IMR-90 (cell line): ENCODE data around the gene HMOX2. TPM values are rescaled to one million over a fixed set of nuclear protein-coding genes. Genes with fewer than 3 reads are reported as not detected.

Experiments
- ATAC-seq: fragments of 200-7000 bp; cut with Tn5 transposase; 2 replicates; pipeline ENCODE4 v1.9.1; 2020; ENCODE audit warnings: low read depth, mild to moderate bottlenecking, moderate library complexity
- BruUV-seq: library from RNA; stranded (reverse); fragments of 400-500 nt; replicated peaks from 2 replicates; lab custom pipeline; 2021; lab: Mats Ljungman, UMichigan
- CTCF ChIA-PET: fragments of 300-600 bp; formaldehyde crosslinking; extraction: SDS; loops from one replicate; lab custom pipeline; 2021; ENCODE audit warnings: antibody characterized with exemption; lab: Yijun Ruan, JAX
- POLR2A ChIA-PET: fragments of 300-600 bp; sonication (Branson Sonifier 250); formaldehyde crosslinking; loops from one replicate; lab custom pipeline; 2022; ENCODE audit warnings: antibody characterized with exemption; ENCODE audit not compliant: unreplicated experiment; lab: Charles Lee
- DNase-seq: peaks from one replicate; pipeline ENCODE4 v3.0.0; 2013
- H2AFZ ChIP-seq: replicated peaks from 2 replicates; pipeline ENCODE3; 2013; ENCODE audit warnings: low read length, mild to moderate bottlenecking; ENCODE audit not compliant: poor library complexity
- H2AK5ac ChIP-seq: 2 replicates; pipeline ENCODE4 v1.6.1; 2013; ENCODE audit warnings: low read depth, low read length, inconsistent platforms
- H2AK9ac ChIP-seq: replicated peaks from 2 replicates; pipeline ENCODE3; 2013; ENCODE audit warnings: mild to moderate bottlenecking, low read depth, low read length, moderate library complexity; ENCODE audit not compliant: poor library complexity
- H2BK120ac ChIP-seq: 2 replicates; pipeline ENCODE4 v1.6.1; 2013; ENCODE audit warnings: low read depth, low read length, inconsistent platforms
- H2BK15ac ChIP-seq: 3 replicates; pipeline ENCODE4 v1.6.1; 2013; ENCODE audit warnings: low read depth, low read length, inconsistent platforms
- H2BK20ac ChIP-seq: 2 replicates; pipeline ENCODE4 v1.6.1; 2013; ENCODE audit warnings: low read depth, mild to moderate bottlenecking, inconsistent platforms, low read length, moderate library complexity
- H2BK5ac ChIP-seq: 2 replicates; pipeline ENCODE4 v1.6.1; 2013; ENCODE audit warnings: mild to moderate bottlenecking, low read depth, low read length, inconsistent platforms; ENCODE audit not compliant: poor library complexity, severe bottlenecking
- H3K14ac ChIP-seq: replicated peaks from 2 replicates; pipeline ENCODE4 v1.6.1; 2013; ENCODE audit warnings: low read depth, low read length, inconsistent platforms
- H3K18ac ChIP-seq: 2 replicates; pipeline ENCODE4 v1.6.1; 2013; ENCODE audit warnings: low read depth, low read length, control low read depth
- H3K23ac ChIP-seq: 2 replicates; pipeline ENCODE4 v1.6.1; 2013; ENCODE audit warnings: low read depth, low read length, inconsistent platforms
- H3K27ac ChIP-seq: 2 replicates; pipeline ENCODE4 v1.5.1; 2013; ENCODE audit warnings: mild to moderate bottlenecking, control low read depth, low read length; ENCODE audit not compliant: insufficient read depth
- H3K27me3 ChIP-seq: 2 replicates; pipeline ENCODE4 v1.6.1; 2013; ENCODE audit warnings: low read length; ENCODE audit not compliant: control insufficient read depth, insufficient read depth
- H3K36me3 ChIP-seq: 2 replicates; pipeline ENCODE4 v1.6.1; 2013; ENCODE audit warnings: low read length, mixed read lengths; ENCODE audit not compliant: control insufficient read depth, insufficient read depth
- H3K4ac ChIP-seq: 2 replicates; pipeline ENCODE4 v1.6.1; 2013; ENCODE audit warnings: low read depth, low read length, inconsistent platforms
- H3K4me1 ChIP-seq: 2 replicates; pipeline ENCODE4 v1.6.1; 2013; ENCODE audit warnings: low read length, mixed read lengths; ENCODE audit not compliant: control insufficient read depth, insufficient read depth
- H3K4me2 ChIP-seq: 2 replicates; pipeline ENCODE4 v1.6.1; 2013; ENCODE audit warnings: low read depth, mild to moderate bottlenecking, control low read depth, low read length, moderate library complexity
- H3K4me3 ChIP-seq: 2 replicates; pipeline ENCODE4 v1.5.1; 2013; ENCODE audit warnings: low read depth, mild to moderate bottlenecking, control low read depth, low read length, moderate library complexity; ENCODE audit not compliant: insufficient read depth
- H3K56ac ChIP-seq: 2 replicates; pipeline ENCODE4 v1.6.1; 2013; ENCODE audit warnings: low read length, inconsistent platforms; ENCODE audit not compliant: insufficient read depth; ENCODE audit errors: extremely low read depth
- H3K79me1 ChIP-seq, 2 experiments: 2 replicates each; pipeline ENCODE4 v1.6.1; 2013; ENCODE audit warnings: low read length in 2 of 2, inconsistent platforms in 1 of 2, low read depth in 1 of 2
- H3K9ac ChIP-seq: 2 replicates; pipeline ENCODE4 v1.6.1; 2013; ENCODE audit warnings: low read depth, low read length, control low read depth
- H3K9me1 ChIP-seq: 2 replicates; pipeline ENCODE4 v1.6.1; 2013; ENCODE audit warnings: low read length, inconsistent platforms; ENCODE audit not compliant: insufficient read depth
- H3K9me3 ChIP-seq: 2 replicates; pipeline ENCODE4 v1.6.1; 2013; ENCODE audit warnings: low read length; ENCODE audit not compliant: control insufficient read depth, insufficient read depth
- H4K20me1 ChIP-seq: 2 replicates; pipeline ENCODE4 v1.6.1; 2013; ENCODE audit warnings: low read length, inconsistent platforms; ENCODE audit not compliant: insufficient read depth
- H4K5ac ChIP-seq: 2 replicates; pipeline ENCODE4 v1.6.1; 2013; ENCODE audit warnings: mild to moderate bottlenecking, low read depth, low read length, control low read depth
- H4K8ac ChIP-seq, 2 experiments: 2 replicates each; pipeline ENCODE4 v1.6.1; 2013; ENCODE audit warnings: low read depth in 2 of 2, low read length in 2 of 2, control low read depth in 1 of 2, inconsistent platforms in 1 of 2
- H4K91ac ChIP-seq: 2 replicates; pipeline ENCODE4 v1.6.1; 2013; ENCODE audit warnings: low read depth, low read length, inconsistent platforms; ENCODE audit not compliant: insufficient read depth
- FOS ChIP-seq: fragments of 150-350 bp; IDR thresholded peaks from 2 replicates; pipeline ENCODE4 v1.6.1; 2016; ENCODE audit warnings: low read depth, low read length
- MAFK ChIP-seq: IDR thresholded peaks from 2 replicates; pipeline ENCODE4 v1.6.1; 2012; ENCODE audit warnings: low read depth, low read length, improper control_type of control experiment
- MXI1 ChIP-seq: IDR thresholded peaks from 2 replicates; pipeline ENCODE4 v1.6.1; 2012; ENCODE audit warnings: low read depth, mild to moderate bottlenecking, low read length, moderate library complexity, borderline replicate concordance
- RCOR1 ChIP-seq: IDR thresholded peaks from 2 replicates; pipeline ENCODE4 v1.6.1; 2012; ENCODE audit warnings: mild to moderate bottlenecking, low read length, improper control_type of control experiment; ENCODE audit not compliant: insufficient replicate concordance
- RFX5 ChIP-seq: IDR thresholded peaks from 2 replicates; pipeline ENCODE4 v1.8.0; 2012; ENCODE audit warnings: low read depth, mild to moderate bottlenecking, low read length, moderate library complexity
- WGBS, 2 experiments: methylation state at CpG; one replicate each; pipeline versions ENCODE4 v1.1.5 to v1.1.7; 2013; ENCODE audit warnings: missing lambda C conversion rate in 2 of 2; ENCODE audit not compliant: insufficient read length in 1 of 2; ENCODE audit errors: extremely low coverage in 2 of 2; 5-methylcytosine and 5-hydroxymethylcytosine counted together
- dilution Hi-C: fragments of 300-500 bp; cut with HindIII; formaldehyde crosslinking; loops from one replicate; pipeline ENCODE4 v1.14.3; 2018; ENCODE audit warnings: low sequenced_read_pairs; ENCODE audit not compliant: unreplicated experiment
- in situ Hi-C: fragments of 300-500 bp; cut with MboI; formaldehyde crosslinking; loops from 3 replicates; pipeline ENCODE4 v1.14.3; 2019; ENCODE audit warnings: low sequenced_read_pairs, inconsistent platforms, mixed read lengths
- intact Hi-C: fragments of 100-400 bp; cut with micrococcal nuclease; formaldehyde crosslinking; loops from 2 replicates; pipeline ENCODE4 v1.10.0; 2022
- polyA plus RNA-seq, 3 experiments: library from polyadenylated mRNA; depleted of rRNA; stranded (reverse); fragments of >200 nt; gene quantifications; 2 replicates each; pipeline ENCODE4 v1.2.3, GENCODE V29; 2012; ENCODE audit warnings: low replicate concordance in 1 of 3
- total RNA-seq: library from RNA; depleted of rRNA; stranded (reverse); fragments of >200 nt; gene quantifications from 2 replicates; pipeline ENCODE4 v1.2.3, GENCODE V29; 2012
- TF ChIP-seq, protein P1 (sequence below): fragments of 150-350 bp; IDR thresholded peaks from 2 replicates; pipeline ENCODE4 v1.6.1; 2017; ENCODE audit warnings: mild to moderate bottlenecking, antibody characterized with exemption, low read length, low read depth
- TF ChIP-seq, protein P2 (sequence below): fragments of 150-350 bp; IDR thresholded peaks from 2 replicates; pipeline ENCODE4 v1.6.1; 2016; ENCODE audit warnings: low read depth, mild to moderate bottlenecking, low read length, moderate library complexity, borderline replicate concordance

HMOX2 gene
- total and polyA plus RNA-seq, 2 of the 4 experiments (the other 2 are of a cell fraction), result 93.9 to 98.8 TPM

DNA sequence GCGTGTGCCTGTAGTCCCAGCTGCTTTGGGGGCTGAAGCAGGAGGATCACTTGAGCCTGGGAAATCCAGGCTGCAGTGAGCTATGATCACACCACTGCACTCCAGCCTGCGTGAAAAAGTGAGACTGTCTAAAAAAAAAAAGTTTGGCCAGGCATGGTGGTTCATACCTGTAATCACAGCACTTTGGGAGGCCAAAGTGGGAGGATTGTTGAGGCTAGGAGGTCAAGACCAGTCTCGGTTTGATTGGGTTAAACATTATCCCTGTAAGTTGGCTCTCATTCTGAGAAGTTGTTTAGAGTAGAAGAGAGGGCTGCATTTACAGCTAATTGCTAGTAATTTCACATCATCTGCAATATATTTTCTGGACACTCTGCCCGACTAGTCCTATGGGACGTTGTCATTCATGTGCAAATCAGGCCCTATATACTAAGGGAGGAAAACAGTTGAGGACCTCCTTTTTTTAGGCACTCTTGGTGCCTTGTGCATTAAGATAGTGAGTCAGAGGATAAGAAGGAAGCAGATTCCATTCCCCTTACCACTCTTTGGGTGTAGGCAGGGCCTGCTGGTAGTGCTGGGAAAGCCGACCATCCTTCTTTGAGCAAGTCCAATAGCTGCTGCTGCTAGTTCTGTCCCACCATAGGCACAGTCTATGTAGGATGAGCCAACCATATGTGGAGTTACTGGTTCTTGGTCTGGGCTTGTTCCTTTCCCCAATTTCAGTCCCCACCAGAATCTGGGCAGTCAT, 18.7 kb downstream of the HMOX2 start:
- Histone ChIP-seq H4K5ac (peak overlapping the region; percentile 31; the same call in 1 of the 2 replicates), H3K9me1 (peaks cover 27% of the 10 kb centered on the region), H4K91ac (peak overlapping the region; percentile 76), H3K18ac (peak overlapping the region; percentile 56; the same call in 1 of the 2 replicates), H3K27me3 (no peaks in the 10 kb centered on the region), H3K36me3 (no peaks in the 10 kb centered on the region; the same call in 1 of the 2 replicates), H3K27ac (peak overlapping the region; percentile 50), H4K20me1 (peaks cover 2% of the 10 kb centered on the region; the same call in 1 of the 2 replicates), H3K4me1 (peaks cover 20% of the 10 kb centered on the region), H3K56ac (peak overlapping the region; percentile 76; the same call in 1 of the 2 replicates), H3K14ac (peak overlapping the region; percentile 88), H3K9me3 (no peaks in the 10 kb centered on the region), H3K79me1 (peaks cover 39 to 91% of the 10 kb centered on the region in 2 experiments), H2BK15ac (peak overlapping the region; percentile 59; the same call in 2 of the 3 replicates), H3K4ac (peak overlapping the region; percentile 90), H2BK120ac (peak overlapping the region; percentile 89), H2BK20ac (peak overlapping the region; percentile 95), H4K8ac (peak overlapping the region; percentile 32 to 80; a peak in 3 of 4 replicates), H2BK5ac (peak overlapping the region; percentile 95), H3K4me3 (no peak overlapping the region), H2AK5ac (peak overlapping the region; percentile 95), H3K9ac (no peak overlapping the region), H3K4me2 (no peak overlapping the region; the same call in 1 of the 2 replicates), H2AK9ac (peak overlapping the region; percentile 35), H3K23ac (peak overlapping the region; percentile 73), H2AFZ (no peak overlapping the region)
- peak; percentile 73 for ATAC-seq
- ChIA-PET POLR2A (no interaction called here), CTCF (interaction anchor here (0.5 kb wide), 1 partner anchor 122 kb away, joined by 4 read pairs; no protein-coding TSS in a partner anchor)
- in situ Hi-C loops (no loop called here), intact Hi-C loops (no loop called here), dilution Hi-C loops (no loop called here)
- TF ChIP-seq RFX5, result no peak
- no peak for TF ChIP-seq MAFK
- TF ChIP-seq, protein P1, sequence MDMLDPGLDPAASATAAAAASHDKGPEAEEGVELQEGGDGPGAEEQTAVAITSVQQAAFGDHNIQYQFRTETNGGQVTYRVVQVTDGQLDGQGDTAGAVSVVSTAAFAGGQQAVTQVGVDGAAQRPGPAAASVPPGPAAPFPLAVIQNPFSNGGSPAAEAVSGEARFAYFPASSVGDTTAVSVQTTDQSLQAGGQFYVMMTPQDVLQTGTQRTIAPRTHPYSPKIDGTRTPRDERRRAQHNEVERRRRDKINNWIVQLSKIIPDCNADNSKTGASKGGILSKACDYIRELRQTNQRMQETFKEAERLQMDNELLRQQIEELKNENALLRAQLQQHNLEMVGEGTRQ, result no peak
- TF ChIP-seq FOS, result 0 out of 2 replicates have a peak, but pooled peaks have one; percentile 38
- no peak for TF ChIP-seq MXI1
- no peak for TF ChIP-seq RCOR1
- TF ChIP-seq, protein P2, sequence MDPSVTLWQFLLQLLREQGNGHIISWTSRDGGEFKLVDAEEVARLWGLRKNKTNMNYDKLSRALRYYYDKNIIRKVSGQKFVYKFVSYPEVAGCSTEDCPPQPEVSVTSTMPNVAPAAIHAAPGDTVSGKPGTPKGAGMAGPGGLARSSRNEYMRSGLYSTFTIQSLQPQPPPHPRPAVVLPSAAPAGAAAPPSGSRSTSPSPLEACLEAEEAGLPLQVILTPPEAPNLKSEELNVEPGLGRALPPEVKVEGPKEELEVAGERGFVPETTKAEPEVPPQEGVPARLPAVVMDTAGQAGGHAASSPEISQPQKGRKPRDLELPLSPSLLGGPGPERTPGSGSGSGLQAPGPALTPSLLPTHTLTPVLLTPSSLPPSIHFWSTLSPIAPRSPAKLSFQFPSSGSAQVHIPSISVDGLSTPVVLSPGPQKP, result no peak
- peak; percentile 86 for DNase-seq
- no TSS peak for BruUV-seq
- WGBS, 2 experiments, result no CpG with 5 or more reads among the region's 6 CpGs
